ENCODE data around the gene MANSC4.

MANSC4 gene

DNA sequence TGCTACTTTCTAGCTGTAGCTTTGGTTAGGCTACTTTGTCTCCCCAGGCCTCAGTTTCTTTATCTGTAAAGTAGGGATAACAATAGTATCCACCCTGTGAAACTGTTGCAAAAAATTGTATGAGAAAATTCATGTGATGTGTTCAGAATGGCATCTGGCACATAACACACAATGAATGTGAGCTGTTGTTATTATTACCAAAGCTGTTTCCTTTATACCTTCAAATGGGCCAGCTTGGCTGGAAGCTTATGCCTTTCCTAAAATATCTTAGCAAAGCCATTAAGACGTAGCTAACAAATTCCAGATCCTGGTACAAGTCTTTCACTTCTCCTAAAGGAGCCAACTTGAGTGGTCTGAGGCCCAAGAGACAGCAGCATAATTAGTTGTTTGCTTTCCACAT, 25.2 kb upstream of the MANSC4 start:
- FAIRE-seq (no peak), DNase-seq (ENCODE audit: insufficient read length, low spot score) (no peak)
- TF ChIP-seq SPI1 (IDR thresholded peaks at IDR 0.05; ENCODE audit: low read depth, low read length) (no peak), PAX5 (IDR thresholded peaks at IDR 0.05; ENCODE audit: insufficient read depth, low read length, severe bottlenecking) (no peak), POU2F2 (IDR thresholded peaks at IDR 0.05; ENCODE audit: low read depth, low read length) (no peak), POLR2A (IDR thresholded peaks at IDR 0.05; ENCODE audit: low read depth, low read length) (no peak), POLR2AphosphoS5 (IDR thresholded peaks at IDR 0.05; ENCODE audit: low read depth, low read length) (no peak), TAF1 (IDR thresholded peaks at IDR 0.05; ENCODE audit: low read depth, low read length) (no peak)

DNA sequence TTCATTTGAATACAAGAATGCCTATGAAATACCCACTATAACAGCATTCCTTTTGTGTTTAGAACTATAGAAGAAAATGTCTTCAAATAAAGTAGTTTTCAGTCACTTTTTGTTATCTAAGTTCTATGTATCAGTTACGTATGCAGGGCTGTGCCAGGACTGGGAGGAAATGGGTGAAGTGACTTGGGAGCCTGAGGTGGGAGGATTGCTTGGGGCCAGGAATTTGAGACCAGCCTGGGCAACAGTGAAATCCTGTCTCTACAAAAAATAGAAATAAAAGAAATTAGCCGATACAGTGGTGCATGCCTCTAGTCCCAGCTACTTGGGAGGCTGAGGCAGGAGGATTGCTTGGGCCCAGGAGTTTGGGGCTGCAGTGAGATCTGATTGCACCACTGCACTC, 22.9 kb upstream of the MANSC4 start:
- no peak for TF ChIP-seq TAF1 (IDR thresholded peaks at IDR 0.05; ENCODE audit: low read depth, low read length)
- TF ChIP-seq POU2F2 (IDR thresholded peaks at IDR 0.05; ENCODE audit: low read depth, low read length) = no peak
- TF ChIP-seq POLR2A (IDR thresholded peaks at IDR 0.05; ENCODE audit: low read depth, low read length) = no peak
- TF ChIP-seq SPI1 (IDR thresholded peaks at IDR 0.05; ENCODE audit: low read depth, low read length) = no peak
- no peak for DNase-seq (ENCODE audit: insufficient read length, low spot score)
- no peak for FAIRE-seq

DNA sequence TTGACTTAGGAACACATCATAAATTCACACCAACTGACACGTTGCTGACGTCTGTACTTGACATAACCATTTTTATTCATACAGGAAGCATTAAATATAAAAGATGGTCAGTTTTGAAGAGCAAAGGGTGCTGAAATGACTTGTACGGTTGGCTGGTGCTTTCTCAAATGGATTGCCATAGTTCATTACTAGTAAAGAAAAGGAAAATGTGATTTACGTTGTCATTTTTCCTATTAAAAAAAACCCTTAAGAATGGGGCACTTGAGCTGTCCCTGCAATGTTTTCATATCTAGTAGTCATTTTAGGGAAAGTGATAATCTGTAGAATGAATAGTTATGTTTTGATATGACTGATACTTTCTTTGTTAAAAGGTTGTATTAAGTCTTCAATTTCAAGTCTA, 22.5 kb upstream of the MANSC4 start:
- FAIRE-seq = no peak
- DNase-seq (ENCODE audit: insufficient read length, low spot score) = no peak
- TF ChIP-seq PAX5 (IDR thresholded peaks at IDR 0.05; ENCODE audit: insufficient read depth, low read length, severe bottlenecking) (no peak), POLR2AphosphoS5 (IDR thresholded peaks at IDR 0.05; ENCODE audit: low read depth, low read length) (no peak), TAF1 (IDR thresholded peaks at IDR 0.05; ENCODE audit: low read depth, low read length) (no peak), POLR2A (IDR thresholded peaks at IDR 0.05; ENCODE audit: low read depth, low read length) (no peak), POU2F2 (IDR thresholded peaks at IDR 0.05; ENCODE audit: low read depth, low read length) (no peak), SPI1 (IDR thresholded peaks at IDR 0.05; ENCODE audit: low read depth, low read length) (no peak)

DNA sequence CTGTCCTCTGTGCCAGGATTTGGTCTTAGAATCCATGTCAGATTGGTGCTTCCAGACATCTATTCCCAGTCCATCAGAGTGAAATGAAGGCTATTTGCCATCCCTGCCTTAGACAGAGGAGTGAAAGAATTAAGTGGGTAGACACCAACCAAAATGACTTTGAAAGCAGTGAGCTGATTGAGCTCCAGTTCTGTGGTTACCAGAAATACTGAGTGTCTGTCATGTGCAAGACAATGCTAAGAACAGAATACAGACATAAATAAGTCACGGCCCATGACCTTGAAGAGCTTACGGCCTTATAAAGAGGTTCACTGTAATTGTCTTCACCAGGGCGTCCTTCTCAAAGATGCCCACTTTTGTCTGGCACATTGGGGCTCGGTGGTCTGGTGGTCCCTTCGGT, 21.6 kb upstream of the MANSC4 start:
- TF ChIP-seq TAF1 (IDR thresholded peaks at IDR 0.05; ENCODE audit: low read depth, low read length) (no peak), POLR2A (IDR thresholded peaks at IDR 0.05; ENCODE audit: low read depth, low read length) (no peak), POLR2AphosphoS5 (IDR thresholded peaks at IDR 0.05; ENCODE audit: low read depth, low read length) (no peak), POU2F2 (IDR thresholded peaks at IDR 0.05; ENCODE audit: low read depth, low read length) (no peak), SPI1 (IDR thresholded peaks at IDR 0.05; ENCODE audit: low read depth, low read length) (no peak)
- FAIRE-seq = no peak
- no peak for DNase-seq (ENCODE audit: insufficient read length, low spot score)

DNA sequence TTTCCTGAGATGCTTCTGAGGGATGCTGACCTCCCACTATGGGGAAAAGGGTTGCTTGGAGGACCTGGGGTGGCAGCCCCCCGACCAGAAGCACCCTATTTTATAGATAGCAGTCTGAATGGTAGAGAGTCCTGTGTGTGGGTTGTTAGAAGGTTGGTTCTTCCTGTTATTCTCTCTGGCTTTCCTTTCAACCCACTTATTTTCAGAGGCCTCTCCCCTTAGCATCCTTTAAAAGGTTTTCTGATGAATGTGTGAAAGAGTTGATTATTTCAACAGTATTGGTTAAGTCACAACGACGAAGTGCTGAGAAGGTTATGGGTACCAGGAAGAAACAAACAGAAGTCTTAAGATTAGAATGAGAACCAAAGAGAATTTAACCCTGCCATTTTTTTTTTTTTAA, 20.8 kb upstream of the MANSC4 start:
- no peak for DNase-seq (ENCODE audit: insufficient read length, low spot score)
- no peak for TF ChIP-seq POLR2A (IDR thresholded peaks at IDR 0.05; ENCODE audit: low read depth, low read length)
- TF ChIP-seq TAF1 (IDR thresholded peaks at IDR 0.05; ENCODE audit: low read depth, low read length) = no peak
- no peak for TF ChIP-seq POU2F2 (IDR thresholded peaks at IDR 0.05; ENCODE audit: low read depth, low read length)
- TF ChIP-seq SPI1 (IDR thresholded peaks at IDR 0.05; ENCODE audit: low read depth, low read length) = no peak
- TF ChIP-seq POLR2AphosphoS5 (IDR thresholded peaks at IDR 0.05; ENCODE audit: low read depth, low read length) = no peak
- TF ChIP-seq PAX5 (IDR thresholded peaks at IDR 0.05; ENCODE audit: insufficient read depth, low read length, severe bottlenecking) = no peak
- no peak for FAIRE-seq

DNA sequence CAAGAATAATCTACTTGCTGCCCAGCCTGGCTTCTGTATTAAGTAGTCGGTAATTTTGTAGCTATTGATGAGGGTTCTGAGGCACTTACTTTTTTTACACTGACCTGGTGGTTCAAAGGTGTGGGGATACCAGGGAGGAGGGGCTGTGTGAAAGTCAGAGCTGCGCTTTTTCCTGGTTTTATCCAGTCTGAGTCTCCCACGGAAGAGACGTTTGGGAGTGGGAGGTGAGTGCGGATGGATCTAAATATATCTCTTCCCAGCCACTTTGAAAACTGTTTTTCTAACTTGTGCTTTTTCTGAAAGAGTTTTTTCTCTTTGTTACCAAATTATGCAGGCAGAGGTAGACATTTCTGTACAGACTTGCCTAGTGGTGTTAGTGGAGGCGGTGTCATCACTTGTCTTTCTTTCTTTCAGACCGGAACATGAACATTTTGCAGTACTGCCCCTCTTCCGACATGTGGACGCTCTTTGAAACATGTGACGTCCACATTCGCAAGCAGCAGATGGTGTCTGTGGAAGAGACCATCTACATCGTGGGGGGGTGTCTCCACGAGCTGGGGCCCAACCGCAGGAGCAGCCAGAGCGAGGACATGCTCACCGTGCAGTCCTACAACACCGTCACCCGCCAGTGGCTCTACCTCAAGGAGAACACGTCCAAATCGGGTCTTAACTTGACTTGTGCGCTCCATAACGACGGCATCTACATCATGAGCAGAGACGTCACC, 17.4 kb upstream of the MANSC4 start:
- TF ChIP-seq POLR2A (IDR thresholded peaks at IDR 0.05; ENCODE audit: low read depth, low read length) (no peak), POLR2AphosphoS5 (IDR thresholded peaks at IDR 0.05; ENCODE audit: low read depth, low read length) (no peak), POU2F2 (IDR thresholded peaks at IDR 0.05; ENCODE audit: low read depth, low read length) (no peak), TAF1 (IDR thresholded peaks at IDR 0.05; ENCODE audit: low read depth, low read length) (no peak), SPI1 (IDR thresholded peaks at IDR 0.05; ENCODE audit: low read depth, low read length) (no peak), PAX5 (IDR thresholded peaks at IDR 0.05; ENCODE audit: insufficient read depth, low read length, severe bottlenecking) (no peak)
- DNase-seq (ENCODE audit: insufficient read length, low spot score) (no peak), FAIRE-seq (no peak)

DNA sequence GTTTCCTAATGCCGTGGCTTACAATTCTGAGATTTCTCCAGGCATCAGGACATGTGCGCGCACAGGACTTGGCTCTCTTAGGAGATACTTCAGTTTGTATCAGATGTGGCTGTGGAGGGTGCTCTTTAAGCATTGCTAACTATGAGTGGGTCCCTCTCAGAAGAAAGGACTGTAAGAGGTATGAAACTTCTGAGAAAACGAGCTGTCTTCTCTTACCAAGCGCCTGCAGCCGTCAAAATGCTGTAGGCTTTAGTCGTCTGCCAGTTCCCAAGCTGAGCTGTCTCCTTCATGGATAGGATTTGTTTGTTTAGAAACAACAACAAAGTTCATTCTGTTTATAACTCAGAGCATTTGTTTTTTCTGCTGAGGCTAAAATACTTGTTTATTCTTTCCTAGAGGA, 16.1 kb upstream of the MANSC4 start:
- TF ChIP-seq TAF1 (IDR thresholded peaks at IDR 0.05; ENCODE audit: low read depth, low read length) = no peak
- TF ChIP-seq POLR2A (IDR thresholded peaks at IDR 0.05; ENCODE audit: low read depth, low read length) = no peak
- no peak for TF ChIP-seq PAX5 (IDR thresholded peaks at IDR 0.05; ENCODE audit: insufficient read depth, low read length, severe bottlenecking)
- FAIRE-seq (no peak), DNase-seq (ENCODE audit: insufficient read length, low spot score) (no peak)

DNA sequence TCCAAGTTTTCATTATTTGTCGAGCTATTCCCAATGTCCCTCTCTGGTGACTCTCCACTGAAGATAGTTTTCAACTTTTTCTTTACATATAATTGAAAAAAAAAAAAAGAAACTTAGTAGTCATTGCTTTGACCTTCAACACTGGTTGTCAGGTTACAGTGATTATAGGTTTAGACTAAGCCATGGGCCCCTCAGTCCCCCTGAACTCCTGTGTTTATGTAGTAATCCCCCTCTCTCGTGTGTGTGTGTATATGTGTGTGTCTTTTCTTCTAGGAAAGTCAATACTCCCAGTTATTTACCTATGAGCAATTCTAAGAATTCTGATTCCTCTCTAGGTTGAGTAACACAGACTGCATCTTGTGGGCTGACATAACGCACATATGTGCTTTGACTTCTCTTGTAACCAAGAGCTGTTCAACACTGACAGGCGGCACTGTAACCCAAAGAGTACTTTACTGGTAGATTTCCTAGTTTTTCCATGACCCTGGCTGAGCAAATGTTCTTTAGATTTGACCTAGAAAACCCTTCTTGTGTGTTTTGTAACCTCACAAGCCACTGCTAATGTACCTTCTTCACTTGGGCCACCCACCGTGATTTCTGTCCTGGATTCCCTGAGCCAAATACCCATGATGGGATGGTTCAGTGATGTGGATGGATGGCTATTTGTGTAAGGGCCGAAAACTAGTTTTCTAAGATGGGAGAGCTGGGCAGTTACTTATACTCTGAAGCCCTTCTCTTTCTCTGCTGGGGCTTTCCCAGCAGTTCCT, 15.0 kb upstream of the MANSC4 start:
- TF ChIP-seq TAF1 (IDR thresholded peaks at IDR 0.05; ENCODE audit: low read depth, low read length) = no peak
- no peak for TF ChIP-seq SPI1 (IDR thresholded peaks at IDR 0.05; ENCODE audit: low read depth, low read length)
- FAIRE-seq (no peak), DNase-seq (ENCODE audit: insufficient read length, low spot score) (no peak)

DNA sequence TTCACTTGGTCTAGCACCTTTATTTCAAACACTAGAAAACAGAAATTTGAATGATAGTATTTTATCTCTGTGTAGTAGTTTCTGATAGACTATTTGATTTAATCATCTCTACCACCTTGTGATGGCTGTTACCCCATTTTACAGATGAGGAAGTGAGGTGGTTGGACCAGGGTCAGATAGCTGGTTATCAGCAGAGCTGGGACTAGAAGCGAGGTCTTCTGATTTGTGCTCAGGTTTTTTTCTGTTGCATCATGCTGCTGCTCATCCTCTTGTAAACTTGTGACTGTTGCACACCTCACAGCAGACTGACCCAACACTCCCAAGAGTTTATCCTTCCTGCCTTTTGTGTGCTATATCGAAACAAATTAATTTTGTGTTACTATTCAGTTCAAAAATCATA, 10.1 kb upstream of the MANSC4 start:
- no peak for DNase-seq (ENCODE audit: insufficient read length, low spot score)
- no peak for FAIRE-seq
- TF ChIP-seq PAX5 (IDR thresholded peaks at IDR 0.05; ENCODE audit: insufficient read depth, low read length, severe bottlenecking) (no peak), SPI1 (IDR thresholded peaks at IDR 0.05; ENCODE audit: low read depth, low read length) (no peak), POLR2AphosphoS5 (IDR thresholded peaks at IDR 0.05; ENCODE audit: low read depth, low read length) (no peak), TAF1 (IDR thresholded peaks at IDR 0.05; ENCODE audit: low read depth, low read length) (no peak), POU2F2 (IDR thresholded peaks at IDR 0.05; ENCODE audit: low read depth, low read length) (no peak), POLR2A (IDR thresholded peaks at IDR 0.05; ENCODE audit: low read depth, low read length) (no peak)

DNA sequence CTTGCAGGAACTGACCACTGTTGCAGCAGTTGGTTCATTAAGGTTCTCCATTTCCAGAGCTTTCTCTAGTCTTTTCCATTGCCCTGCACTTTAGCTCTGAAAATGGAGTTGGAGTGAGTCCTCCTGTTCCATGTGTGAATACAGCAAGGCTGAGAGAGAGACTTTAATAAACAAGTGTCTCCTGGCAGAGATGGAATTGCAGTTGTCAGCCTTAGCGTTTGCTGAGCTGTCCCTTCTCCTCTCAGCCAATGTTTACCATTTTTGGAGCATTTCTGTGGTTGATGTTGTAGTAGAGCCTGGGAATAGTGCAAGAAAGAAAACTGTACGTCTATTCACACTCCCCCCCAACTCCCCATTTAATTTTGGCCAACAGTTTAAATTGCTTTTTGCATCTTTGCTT, 7.5 kb upstream of the MANSC4 start:
- FAIRE-seq = no peak
- no peak for TF ChIP-seq SPI1 (IDR thresholded peaks at IDR 0.05; ENCODE audit: low read depth, low read length)
- TF ChIP-seq PAX5 (IDR thresholded peaks at IDR 0.05; ENCODE audit: insufficient read depth, low read length, severe bottlenecking) = no peak
- TF ChIP-seq TAF1 (IDR thresholded peaks at IDR 0.05; ENCODE audit: low read depth, low read length) = no peak
- TF ChIP-seq POLR2AphosphoS5 (IDR thresholded peaks at IDR 0.05; ENCODE audit: low read depth, low read length) = no peak
- no peak for TF ChIP-seq POLR2A (IDR thresholded peaks at IDR 0.05; ENCODE audit: low read depth, low read length)
- TF ChIP-seq POU2F2 (IDR thresholded peaks at IDR 0.05; ENCODE audit: low read depth, low read length) = no peak
- DNase-seq (ENCODE audit: insufficient read length, low spot score) = no peak

All from GM12891 (cell line).